Measurements from ENCODE around the gene ADARB2. TPM values are rescaled to one million over a fixed set of nuclear protein-coding genes. Genes with fewer than 3 reads are reported as not detected.

Gene ADARB2
- total RNA-seq, 3 donors from 2014 or later = 0.03 to 0.05 TPM; not detected in 1

GRCh38 chr10:1411956-1412355, 325.4 kb downstream of the ADARB2 start:
- Mint-ChIP-seq H3K9me3 (no peaks in the 10 kb centered on the region), H3K4me1 (ENCODE audit: low read depth) (peaks cover 2% of the 10 kb centered on the region), H3K4me3 (no peak overlapping the region), H3K27me3 (ENCODE audit: low read depth) (peaks cover 37% of the 10 kb centered on the region), H3K36me3 (ENCODE audit: insufficient read depth) (no peaks in the 10 kb centered on the region)
- ATAC-seq = no peak
- no peak for DNase-seq

GRCh38 chr10:1411451-1411850, 325.9 kb downstream of the ADARB2 start:
- DNase-seq (no peak), ATAC-seq (no peak)
- Mint-ChIP-seq H3K27me3 (ENCODE audit: low read depth) (peaks cover 34% of the 10 kb centered on the region), H3K9me3 (no peaks in the 10 kb centered on the region), H3K4me3 (no peak overlapping the region), H3K4me1 (ENCODE audit: low read depth) (peaks cover 2% of the 10 kb centered on the region), H3K36me3 (ENCODE audit: insufficient read depth) (no peaks in the 10 kb centered on the region)

DNA sequence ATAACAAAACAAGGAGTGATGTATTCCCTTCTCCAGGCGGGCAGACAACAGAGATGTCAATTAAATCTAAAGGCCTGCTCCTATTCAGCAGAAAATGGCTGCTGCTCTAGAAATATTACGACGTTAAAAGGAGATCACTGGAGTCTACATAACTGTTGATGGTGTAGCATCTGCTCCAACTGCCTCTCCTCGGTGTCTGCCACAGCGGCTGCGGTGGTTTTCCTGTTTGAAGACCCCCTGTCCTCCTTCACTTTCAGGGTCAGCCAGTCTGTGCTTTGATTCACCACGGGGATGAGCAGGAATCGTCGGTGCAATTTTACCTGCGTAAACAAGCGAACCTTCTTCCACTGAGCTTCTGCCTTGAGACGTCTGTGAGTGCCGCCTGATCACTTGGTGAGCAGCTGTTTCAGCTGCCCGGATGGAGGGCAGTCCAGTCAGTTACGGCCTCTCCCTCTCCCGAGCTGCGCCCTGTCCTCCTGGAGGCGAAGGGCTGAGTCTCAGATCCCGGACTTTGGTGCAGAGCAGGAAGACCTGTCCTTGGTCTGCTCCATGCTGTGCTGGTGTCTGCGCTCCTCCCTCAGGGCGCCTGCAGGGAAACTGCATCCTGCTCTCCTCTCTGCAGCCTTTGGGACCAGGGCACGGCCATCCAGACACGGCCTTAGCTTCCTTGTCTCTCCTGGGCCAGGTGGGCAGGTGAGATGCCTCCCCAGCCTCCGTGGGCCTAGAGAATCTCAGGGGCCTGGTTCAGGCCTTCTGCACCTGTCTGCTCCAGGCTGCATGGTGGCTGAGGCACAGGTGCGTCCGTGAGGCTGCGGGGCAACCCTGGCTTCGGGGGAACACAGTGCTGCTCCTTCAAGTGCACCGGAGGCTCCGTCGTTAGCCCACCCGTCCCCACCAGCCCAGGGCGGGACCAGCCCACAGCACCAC, 326.6 kb downstream of the ADARB2 start:
- Mint-ChIP-seq H3K27me3 (ENCODE audit: low read depth) (peaks cover 36% of the 10 kb centered on the region), H3K36me3 (ENCODE audit: insufficient read depth) (no peaks in the 10 kb centered on the region), H3K9me3 (no peaks in the 10 kb centered on the region), H3K4me1 (ENCODE audit: low read depth) (peaks cover 2% of the 10 kb centered on the region), H3K4me3 (no peak overlapping the region)
- ATAC-seq (no peak), DNase-seq (no peak)

- H3K9me3 Mint-ChIP-seq = no peaks in the 10 kb centered on the region
- H3K4me1 Mint-ChIP-seq (ENCODE audit: low read depth) = peaks cover 2% of the 10 kb centered on the region
- H3K36me3 Mint-ChIP-seq (ENCODE audit: insufficient read depth) = no peaks in the 10 kb centered on the region
- ATAC-seq (no peak), DNase-seq (no peak)
- H3K4me3 Mint-ChIP-seq = no peak overlapping the region
- peaks cover 35% of the 10 kb centered on the region for H3K27me3 Mint-ChIP-seq (ENCODE audit: low read depth)
Measured at GRCh38 chr10:1410032-1410431, 327.3 kb downstream of the ADARB2 start.

- ATAC-seq (no peak), DNase-seq (no peak)
- no peaks in the 10 kb centered on the region for H3K9me3 Mint-ChIP-seq
- H3K36me3 Mint-ChIP-seq (ENCODE audit: insufficient read depth) = no peaks in the 10 kb centered on the region
- no peak overlapping the region for H3K4me3 Mint-ChIP-seq
- H3K4me1 Mint-ChIP-seq (ENCODE audit: low read depth) = peaks cover 2% of the 10 kb centered on the region
- peaks cover 29% of the 10 kb centered on the region for H3K27me3 Mint-ChIP-seq (ENCODE audit: low read depth)
Measured at GRCh38 chr10:1409392-1409791, 327.9 kb downstream of the ADARB2 start.

DNA sequence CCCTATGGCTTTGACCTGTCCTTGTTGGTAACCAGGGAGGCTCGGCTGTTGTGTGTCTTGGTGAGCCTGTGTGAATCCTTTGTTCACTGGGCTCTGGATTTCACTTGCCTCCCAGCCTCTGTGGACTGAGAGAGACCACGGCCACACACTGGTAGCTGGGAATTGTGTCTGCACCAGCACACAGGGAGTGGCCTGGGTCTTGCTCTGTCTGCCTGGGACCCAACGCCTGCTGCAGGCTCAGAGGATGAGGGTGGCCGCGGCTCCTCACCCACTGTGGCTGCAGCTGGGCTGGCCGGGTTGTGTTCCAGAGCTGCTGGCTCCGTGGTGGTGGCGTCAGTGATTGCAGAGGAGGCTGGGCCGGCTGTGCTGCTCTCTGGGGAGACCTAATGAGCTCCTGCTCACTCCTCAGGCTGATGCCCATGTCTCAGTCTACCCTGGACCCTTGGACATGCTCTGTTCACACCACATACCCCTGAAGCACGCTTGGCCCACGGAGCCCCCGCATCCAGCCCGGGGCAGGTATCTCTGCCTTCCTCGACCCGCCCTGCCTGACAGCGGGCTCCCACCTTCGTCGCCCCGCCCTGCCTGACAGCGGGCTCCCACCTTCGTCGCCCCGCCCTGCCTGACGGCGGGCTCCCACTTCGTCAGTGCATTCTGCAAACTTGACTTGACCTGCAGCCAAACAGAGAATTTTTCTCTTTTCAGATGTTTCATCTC, 328.5 kb downstream of the ADARB2 start:
- DNase-seq (no peak), ATAC-seq (no peak)
- Mint-ChIP-seq H3K9me3 (no peaks in the 10 kb centered on the region), H3K4me3 (no peak overlapping the region), H3K4me1 (ENCODE audit: low read depth) (peaks cover 2% of the 10 kb centered on the region), H3K27me3 (ENCODE audit: low read depth) (peaks cover 27% of the 10 kb centered on the region), H3K36me3 (ENCODE audit: insufficient read depth) (no peaks in the 10 kb centered on the region)

DNA sequence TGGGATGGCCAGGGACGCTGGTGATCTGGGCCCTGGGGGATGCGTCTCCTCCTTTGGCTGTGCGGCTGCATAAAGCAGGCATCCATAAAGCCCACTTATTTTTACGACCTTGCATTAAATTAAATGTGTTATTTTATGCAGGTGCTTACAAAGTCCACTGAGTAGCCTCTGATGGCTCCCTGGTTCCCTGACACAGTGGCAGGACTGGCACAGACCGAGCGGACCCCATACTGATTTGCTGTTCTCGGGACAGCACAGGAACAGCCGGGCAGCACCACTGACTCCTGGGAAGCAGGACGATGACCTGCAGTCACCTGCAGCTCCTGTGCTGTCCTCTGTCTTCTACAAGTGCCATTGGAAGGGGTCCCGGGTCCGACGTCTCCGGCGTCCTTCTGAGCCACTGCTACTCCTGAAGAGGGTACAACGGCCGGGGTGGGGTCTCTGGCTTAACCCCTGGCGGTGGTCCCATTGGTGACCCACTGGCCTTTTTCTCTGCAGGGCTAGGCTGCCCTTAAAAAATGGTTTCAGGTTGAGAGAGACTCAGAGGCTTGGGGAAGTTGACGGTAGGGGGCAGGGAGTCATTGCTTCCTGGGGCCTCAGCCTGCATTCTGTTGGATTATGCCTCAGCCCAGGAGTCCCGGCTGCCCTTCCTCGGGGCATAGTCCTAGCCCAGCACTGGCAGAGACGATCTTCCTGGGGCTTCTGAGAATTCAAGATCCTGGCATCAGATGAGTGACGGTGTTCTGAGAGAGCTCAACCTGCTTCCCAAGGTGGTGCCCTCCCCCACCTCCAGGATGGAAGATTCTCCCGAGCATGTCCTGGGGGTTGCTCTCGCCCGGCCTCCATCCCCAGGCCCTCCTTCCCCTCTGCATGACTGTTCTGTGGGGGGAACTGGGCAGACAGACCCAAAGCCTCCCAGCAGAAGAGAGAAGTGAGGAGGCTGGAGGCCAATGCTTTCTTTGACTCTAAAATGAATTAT, 330.1 kb downstream of the ADARB2 start:
- Mint-ChIP-seq H3K4me3 (no peak overlapping the region), H3K36me3 (ENCODE audit: insufficient read depth) (no peaks in the 10 kb centered on the region), H3K27me3 (ENCODE audit: low read depth) (peaks cover 21% of the 10 kb centered on the region), H3K9me3 (no peaks in the 10 kb centered on the region), H3K4me1 (ENCODE audit: low read depth) (peaks cover 2% of the 10 kb centered on the region)
- DNase-seq (no peak), ATAC-seq (no peak)

DNA sequence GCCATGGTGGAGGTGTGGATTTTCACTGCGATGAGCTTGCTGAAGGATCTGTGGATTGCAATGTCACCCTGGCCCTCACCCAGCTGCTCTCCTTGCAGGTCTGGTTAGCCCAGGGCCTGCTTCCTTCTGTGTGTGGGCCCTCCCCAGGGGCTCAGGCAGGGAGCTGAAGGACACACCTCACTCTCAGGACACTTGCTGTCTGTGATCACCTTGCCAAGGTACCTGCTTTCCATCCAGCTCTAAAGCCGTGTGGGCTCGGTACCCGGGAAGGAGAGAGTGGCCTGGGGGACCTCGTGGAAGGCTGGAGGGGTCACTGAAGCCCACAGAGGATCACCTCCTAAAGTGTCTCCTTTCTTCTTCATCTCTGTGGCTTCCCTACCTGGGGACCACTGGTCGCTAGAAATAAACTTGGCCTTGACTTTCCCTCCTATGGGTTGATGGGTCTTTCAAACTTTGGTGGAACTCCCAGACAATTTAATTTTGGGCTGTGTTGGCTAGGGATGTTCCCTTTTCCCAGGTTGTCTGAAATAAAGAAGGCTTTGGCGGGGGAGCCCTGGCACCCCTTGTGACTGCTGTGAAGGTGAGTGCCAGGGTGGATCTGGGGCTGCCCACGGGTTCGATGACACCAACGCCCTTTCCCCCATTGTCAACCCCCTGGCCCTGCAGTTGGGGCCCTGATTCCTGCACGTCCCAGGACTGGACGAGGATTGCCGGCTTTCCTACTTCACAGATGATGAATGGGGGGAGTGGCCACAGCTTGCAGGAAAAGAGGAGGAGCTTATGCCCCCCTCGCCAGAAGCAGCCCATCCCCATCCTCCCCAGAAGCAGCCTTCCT, 331.0 kb downstream of the ADARB2 start:
- Mint-ChIP-seq H3K36me3 (ENCODE audit: insufficient read depth) (no peaks in the 10 kb centered on the region), H3K4me3 (no peak overlapping the region), H3K9me3 (no peaks in the 10 kb centered on the region), H3K4me1 (ENCODE audit: low read depth) (no peaks in the 10 kb centered on the region), H3K27me3 (ENCODE audit: low read depth) (peaks cover 16% of the 10 kb centered on the region)
- ATAC-seq = no peak
- DNase-seq = no peak

GRCh38 chr10:1404323-1405260, 332.7 kb downstream of the ADARB2 start:
- ATAC-seq (no peak), DNase-seq (no peak)
- no peaks in the 10 kb centered on the region for H3K9me3 Mint-ChIP-seq
- no peaks in the 10 kb centered on the region for H3K36me3 Mint-ChIP-seq (ENCODE audit: insufficient read depth)
- no peaks in the 10 kb centered on the region for H3K4me1 Mint-ChIP-seq (ENCODE audit: low read depth)
- peaks cover 18% of the 10 kb centered on the region for H3K27me3 Mint-ChIP-seq (ENCODE audit: low read depth)
- no peak overlapping the region for H3K4me3 Mint-ChIP-seq

DNA sequence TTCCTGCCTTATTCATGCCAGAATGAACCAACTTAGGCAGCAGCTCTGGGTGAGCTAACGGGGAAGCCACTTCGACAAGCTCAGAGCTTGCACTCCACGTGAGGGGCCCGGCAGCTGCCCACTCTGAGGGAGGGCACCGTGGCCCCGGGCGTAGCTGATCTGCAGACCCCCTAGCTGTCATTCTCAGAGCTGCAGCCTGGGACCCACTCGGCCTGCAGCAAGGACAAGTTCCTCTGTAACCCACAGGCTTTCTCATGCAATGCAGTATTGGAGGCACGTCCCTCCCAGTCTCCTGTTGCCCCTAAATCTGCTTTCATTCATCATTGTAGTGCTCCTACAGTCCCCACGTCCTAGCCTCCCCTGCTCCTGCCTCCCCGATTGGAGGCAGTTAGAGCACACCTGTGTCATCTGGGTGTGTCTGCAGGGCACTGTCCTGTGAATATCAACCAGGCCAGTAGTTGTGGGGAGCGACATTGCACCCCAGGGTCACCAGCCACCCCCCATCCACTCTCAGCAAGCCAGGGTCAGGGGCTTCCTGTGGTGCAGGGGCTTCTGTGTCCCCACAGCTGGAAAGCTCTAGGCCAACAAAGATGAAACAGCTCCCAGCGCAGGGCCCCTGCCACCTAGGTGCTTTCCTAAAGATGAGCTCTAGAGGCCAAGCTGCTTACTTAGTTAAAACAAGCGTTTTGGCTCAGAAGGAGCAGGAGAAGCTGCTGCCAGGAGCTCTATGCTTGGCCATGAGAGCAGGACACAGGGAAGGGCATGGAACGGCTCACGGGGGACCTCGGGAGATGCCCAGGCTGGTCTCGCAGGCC, 333.6 kb downstream of the ADARB2 start:
- H3K4me3 Mint-ChIP-seq = no peak overlapping the region
- DNase-seq (no peak), ATAC-seq (no peak)
- no peaks in the 10 kb centered on the region for H3K4me1 Mint-ChIP-seq (ENCODE audit: low read depth)
- no peaks in the 10 kb centered on the region for H3K9me3 Mint-ChIP-seq
- no peaks in the 10 kb centered on the region for H3K36me3 Mint-ChIP-seq (ENCODE audit: insufficient read depth)
- peaks cover 23% of the 10 kb centered on the region for H3K27me3 Mint-ChIP-seq (ENCODE audit: low read depth)

- ATAC-seq = no peak
- H3K9me3 Mint-ChIP-seq = no peaks in the 10 kb centered on the region
- peaks cover 23% of the 10 kb centered on the region for H3K27me3 Mint-ChIP-seq (ENCODE audit: low read depth)
- no peaks in the 10 kb centered on the region for H3K4me1 Mint-ChIP-seq (ENCODE audit: low read depth)
- no peak for DNase-seq
- H3K36me3 Mint-ChIP-seq (ENCODE audit: insufficient read depth) = no peaks in the 10 kb centered on the region
- H3K4me3 Mint-ChIP-seq = no peak overlapping the region
Measured at GRCh38 chr10:1402816-1403507, 334.4 kb downstream of the ADARB2 start.
